ENCODE results near the gene THAP4.
A peak's percentile ranks its signal among the peaks of the same experiment; 100 is the strongest.
"Not testable (repeated sequence)": the region's sequence is repeated elsewhere in the genome, so short reads cannot be mapped to it uniquely, and the experiment has no call there.

THAP4 gene

GRCh38 chr2:241611062-241611461 is 25.9 kb downstream of the THAP4 start:
- DNase-seq: no peak

DNA sequence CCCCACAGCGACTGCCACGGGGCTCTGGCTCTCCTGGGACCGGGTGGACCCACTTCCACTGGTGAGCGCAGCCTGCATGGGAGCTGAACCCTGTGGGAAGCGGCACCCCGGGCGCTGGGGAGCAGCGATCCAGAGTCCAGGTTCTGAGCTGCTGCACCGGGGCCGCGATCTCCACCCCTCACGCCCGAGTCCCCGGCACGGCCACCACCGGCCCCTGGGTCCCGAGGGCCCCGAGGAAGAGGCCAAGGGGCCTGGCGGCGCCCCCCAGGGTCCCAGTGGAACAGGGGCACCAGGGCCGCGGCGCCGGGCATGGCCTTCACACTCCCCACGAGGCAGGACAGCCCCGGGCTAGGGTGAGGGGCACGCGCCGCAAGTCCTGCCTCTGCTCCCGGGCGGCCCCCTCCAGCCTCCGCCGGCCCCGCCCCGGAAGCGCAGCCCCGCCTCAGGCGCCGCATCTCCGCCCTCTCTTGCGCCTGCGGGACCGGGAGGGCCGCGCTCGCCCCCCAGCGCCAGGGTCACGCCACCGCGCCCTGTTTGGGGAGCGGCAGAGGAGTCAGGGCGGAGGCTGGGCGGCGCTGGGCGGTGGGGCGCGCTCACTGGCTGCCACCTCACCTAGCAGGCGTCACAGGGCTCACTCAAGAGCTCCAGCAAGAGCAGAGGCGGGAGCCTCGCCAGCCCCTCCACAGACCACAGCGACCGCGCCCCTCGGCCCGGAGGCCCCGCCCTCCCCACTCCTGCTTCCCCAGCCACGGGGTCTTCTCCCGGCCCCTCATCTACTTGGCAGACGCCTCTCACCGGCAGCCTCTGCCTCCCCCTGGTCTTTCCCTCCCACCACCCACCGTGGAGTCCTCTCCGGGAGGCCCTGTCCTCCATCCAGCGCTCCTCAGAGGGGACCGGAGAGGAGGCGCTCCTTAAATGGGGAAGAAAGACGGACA is 26.8 kb downstream of the THAP4 start:
- peak; percentile 79 to 89 (median 86) for DNase-seq

- DNase-seq: peak in 1 of 6 experiments; percentile 1
Observed at GRCh38 chr2:241608881-241609280, 28.1 kb downstream of the THAP4 start.

GRCh38 chr2:241607162-241607885 is 29.6 kb downstream of the THAP4 start:
- no peak for DNase-seq

DNA sequence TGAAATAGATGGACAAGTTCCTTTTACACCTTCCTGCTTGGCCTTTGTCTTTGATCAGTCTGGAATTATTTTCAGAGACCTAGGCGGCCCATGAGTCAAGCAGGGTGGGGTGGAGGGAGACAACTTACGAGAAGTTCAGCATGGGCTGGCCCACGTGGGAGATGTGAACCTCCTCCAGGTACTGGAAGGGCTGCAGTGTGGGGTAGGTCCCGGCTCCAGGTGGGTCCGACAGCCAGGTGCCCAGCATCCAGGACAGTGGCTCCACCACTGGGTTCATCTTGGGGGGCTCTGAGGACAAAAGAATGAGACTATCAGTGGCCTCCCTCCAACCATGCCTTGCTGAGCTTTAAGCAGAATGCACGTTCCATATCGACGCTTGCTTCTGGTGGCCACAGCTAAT is 30.8 kb downstream of the THAP4 start:
- DNase-seq: no peak

DNA sequence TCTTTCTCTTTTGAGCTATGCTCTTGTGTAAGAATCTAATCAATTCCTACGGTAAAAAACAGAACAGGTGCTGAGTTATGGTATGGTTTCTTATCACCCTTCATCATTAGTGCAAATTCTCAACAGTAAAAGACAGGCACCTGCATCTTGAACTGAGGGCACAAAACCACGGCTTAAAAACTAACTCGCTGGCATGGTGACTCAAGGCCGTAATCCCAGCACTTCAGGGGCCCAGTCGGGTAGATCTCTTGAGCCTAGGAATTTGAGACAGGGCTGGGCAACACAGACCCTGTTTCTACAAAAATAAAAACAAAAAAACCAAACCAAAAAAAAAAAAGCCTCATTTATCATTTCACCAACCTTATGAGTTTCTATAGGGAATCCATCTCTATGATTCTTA is 33.3 kb downstream of the THAP4 start:
- DNase-seq: no peak

DNA sequence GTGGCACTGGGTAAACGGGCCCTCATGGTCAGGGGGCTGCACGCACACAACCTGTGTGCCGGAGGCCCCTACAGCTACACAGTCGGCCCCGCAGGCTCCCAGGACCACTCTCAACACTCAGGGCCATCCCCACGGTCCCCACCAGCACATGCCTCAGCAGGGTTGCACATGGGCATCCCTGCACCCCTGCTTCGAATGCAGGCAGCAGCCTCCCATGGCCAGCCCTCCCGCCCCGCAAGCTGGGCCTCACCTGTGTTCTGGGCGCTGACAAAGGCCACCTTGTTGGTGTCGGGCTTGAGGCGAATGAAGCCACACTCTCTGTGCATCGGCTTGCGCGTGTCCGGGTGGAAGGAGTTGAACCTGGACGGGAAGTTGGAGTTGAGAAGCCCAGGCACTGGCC is 34.2 kb downstream of the THAP4 start:
- DNase-seq: no peak

- DNase-seq: no peak
Observed at GRCh38 chr2:241601841-241602240, 35.1 kb downstream of the THAP4 start.

GRCh38 chr2:241599615-241600014 is 37.3 kb downstream of the THAP4 start:
- DNase-seq: no peak

DNA sequence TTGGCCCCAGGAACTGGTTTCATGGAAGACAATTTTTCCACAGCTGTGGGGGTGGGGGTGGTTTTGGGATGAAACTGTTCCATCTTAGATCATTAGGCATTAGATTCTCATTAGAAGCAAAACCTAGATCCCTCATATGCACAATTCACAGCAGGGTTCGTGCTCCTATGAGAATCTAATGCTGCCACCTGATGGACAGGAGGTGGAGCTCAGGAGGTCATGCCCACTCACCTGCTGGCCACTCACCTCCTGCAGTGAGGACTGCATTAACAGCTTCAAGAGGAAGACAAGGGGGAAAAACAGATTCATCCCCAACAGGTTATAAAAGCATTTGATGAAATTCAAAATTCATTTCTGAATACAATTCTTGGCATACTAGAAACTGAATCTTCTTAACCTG is 38.5 kb downstream of the THAP4 start:
- no peak for DNase-seq

DNA sequence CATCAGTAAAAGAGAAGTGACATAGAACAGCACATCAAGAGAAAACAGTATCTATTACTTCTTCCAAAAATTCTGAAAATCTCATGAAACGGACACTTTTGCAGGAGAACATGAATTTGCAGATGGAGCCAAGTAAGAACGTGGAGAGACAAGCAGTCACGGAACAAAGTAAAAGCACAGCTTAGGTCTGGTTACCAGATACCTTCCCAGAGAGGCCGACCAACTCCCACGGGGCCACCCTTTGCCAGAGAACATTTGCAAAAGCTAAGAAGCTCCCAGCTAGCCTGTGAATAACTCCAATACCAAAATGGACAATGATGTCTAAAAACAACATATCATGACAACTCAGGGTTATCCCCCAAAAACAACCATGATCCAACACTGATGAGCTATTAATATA is 38.9 kb downstream of the THAP4 start:
- DNase-seq: no peak

- no peak for DNase-seq
Observed at GRCh38 chr2:241597561-241597960, 39.4 kb downstream of the THAP4 start.

- DNase-seq: peak in 1 of 6 experiments; percentile 17
Observed at GRCh38 chr2:241595600-241596140, 41.3 kb downstream of the THAP4 start.

DNA sequence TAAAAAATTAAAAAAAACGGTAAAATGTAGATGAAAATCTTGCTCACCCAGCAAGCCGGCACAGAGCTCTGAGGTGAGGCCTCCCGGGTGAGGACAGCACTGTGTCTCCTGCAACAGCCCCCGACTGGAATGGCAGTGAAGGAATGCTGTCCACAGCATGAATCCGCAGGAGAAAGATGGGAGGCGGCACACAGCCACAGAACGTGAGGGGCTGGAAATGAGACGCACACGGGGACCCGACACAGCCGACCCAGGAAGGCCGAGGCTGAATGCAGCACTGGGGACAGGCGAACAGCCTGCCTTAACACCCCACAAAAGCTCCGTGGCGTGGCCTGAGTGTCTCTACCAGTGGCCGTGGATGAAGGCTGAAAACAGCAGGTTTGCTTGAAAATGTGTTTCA is 43.7 kb downstream of the THAP4 start:
- no peak for DNase-seq

- DNase-seq: no peak
Observed at GRCh38 chr2:241592126-241592845, 44.7 kb downstream of the THAP4 start.

DNA sequence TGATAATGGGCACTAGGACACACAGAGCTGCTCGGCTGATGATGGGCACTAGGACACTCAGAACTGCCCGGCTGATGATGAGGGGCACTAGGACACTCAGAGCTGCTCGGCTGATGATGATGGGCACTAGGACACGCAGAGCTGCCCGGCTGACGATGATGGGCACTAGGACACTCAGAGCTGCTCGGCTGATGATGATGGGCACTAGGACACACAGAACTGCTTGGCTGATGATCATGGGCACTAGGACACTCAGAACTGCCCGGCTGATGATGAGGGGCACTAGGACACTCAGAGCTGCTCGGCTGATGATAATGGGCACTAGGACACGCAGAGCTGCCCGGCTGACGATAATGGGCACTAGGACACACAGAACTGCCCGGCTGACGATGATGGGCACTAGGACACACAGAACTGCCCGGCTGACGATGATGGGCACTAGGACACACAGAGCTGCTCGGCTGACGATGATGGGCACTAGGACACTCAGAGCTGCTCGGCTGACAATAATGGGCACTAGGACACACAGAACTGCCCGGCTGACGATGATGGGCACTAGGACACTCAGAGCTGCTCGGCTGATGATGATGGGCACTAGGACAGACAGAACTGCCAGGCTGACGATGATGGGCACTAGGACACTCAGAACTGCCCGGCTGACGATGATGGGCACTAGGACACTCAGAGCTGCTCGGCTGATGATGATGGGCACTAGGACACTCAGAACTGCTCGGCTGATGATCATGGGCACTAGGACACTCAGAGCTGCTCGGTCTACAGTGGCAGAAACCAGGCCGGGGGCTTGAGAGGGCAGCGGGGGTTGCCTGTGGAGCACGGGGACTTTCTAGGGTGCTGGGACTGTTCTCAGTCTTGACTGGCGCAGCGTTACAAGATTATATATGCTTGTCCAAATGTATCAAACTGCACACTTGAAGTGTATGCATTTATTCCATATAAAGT is 46.2 kb downstream of the THAP4 start:
- not testable (repeated sequence) for DNase-seq

DNA sequence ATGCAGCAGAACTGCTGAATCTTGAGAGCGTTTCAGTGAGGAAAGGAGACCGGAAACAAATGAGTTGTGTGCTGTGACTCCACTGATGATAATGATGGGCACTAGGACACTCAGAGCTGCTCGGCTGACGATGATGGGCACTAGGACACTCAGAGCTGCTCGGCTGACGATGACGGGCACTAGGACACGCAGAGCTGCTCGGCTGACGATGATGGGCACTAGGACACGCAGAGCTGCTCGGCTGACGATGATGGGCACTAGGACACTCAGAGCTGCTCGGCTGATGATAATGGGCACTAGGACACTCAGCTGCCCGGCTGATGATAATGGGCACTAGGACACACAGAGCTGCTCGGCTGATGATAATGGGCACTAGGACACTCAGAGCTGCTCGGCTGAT is 47.1 kb downstream of the THAP4 start:
- not testable (repeated sequence) for DNase-seq

DNA sequence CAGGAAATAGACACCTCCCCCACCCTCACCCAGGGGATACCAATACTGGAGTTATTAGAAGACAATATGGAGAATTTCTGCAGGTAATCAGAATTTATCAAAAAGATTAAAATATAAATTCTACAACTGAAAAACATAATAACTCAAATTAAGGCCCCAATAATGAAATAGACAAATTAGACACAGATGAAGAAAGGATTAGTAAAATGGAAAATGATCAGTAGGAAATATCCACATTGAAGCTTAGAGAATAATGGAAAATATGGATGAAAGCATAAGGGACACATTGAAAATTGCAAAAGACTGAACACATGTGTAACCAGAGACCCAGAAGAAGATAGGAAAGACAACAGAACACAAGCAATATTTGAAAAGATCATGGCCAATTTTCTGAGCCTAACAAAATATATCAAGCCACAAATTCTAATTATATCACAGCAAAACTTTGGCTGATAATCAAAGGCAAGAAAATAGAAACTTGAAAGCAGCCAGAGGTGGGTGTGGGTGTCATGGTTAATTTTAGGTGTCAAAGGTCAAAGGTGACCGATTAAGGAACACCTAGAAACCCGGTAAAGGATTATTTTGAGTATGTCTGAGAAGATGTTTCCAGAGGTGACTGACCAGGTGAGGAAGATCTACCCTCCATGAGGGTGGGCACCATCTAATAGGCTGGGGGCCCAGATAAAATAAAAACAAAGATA is 50.2 kb downstream of the THAP4 start:
- no peak for DNase-seq

GRCh38 chr2:241584436-241584835 is 52.5 kb downstream of the THAP4 start:
- DNase-seq: no peak

GRCh38 chr2:241582806-241583205 is 54.2 kb downstream of the THAP4 start:
- DNase-seq: no peak

DNA sequence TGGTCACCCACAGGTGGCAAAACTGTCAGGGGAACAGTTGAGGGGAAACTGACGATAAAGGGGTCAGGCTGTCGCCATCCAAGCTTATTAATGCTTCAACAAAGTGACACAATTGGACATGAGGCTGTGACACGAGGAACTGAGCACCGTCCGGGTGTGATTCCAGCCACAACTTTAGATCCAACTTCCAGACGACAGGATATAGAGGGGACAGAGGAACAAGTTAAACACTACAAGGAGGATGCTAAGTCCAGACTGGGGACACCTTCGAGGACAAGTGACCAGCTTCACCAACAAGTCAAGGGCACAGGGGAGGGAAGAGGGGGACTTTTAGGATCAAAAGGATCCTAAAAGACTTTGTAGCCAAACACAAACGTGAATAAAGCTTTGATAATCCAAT is 54.6 kb downstream of the THAP4 start:
- DNase-seq: no peak

All from stimulated activated naive CD4-positive, alpha-beta T cell (primary cell).